DMS 273 (cell line): ENCODE measurements around the gene CCDC12.
"Not testable (repeated sequence)": the region's sequence is repeated elsewhere in the genome, so short reads cannot be mapped to it uniquely, and the experiment has no call there.

Source experiments
- DNase-seq: peaks from one replicate; lab custom pipeline; 2025; ENCODE audit not compliant: unreplicated experiment; lab: John Stamatoyannopoulos, UW

Gene CCDC12

DNA sequence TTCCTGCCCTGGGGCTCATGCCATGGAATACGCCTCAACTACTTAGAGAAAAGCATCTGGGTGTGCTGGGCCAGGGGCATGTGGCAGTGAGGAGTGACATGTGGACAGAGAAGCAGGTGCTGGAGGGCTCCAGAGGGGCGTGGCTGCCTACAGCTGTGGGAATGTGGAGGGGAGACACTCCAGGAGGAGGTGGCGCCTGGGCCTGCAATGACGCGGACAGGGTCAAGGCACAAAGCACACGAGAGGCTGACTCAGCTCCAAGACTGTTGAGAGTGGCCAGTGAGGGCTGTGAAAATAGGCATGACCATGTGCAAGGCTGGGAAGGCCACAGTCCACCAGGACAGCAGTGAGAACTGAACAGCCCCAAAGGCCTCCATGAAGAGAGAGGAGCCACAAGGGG is 50.5 kb downstream of the CCDC12 start:
- DNase-seq, result no peak

- DNase-seq, result no peak
Observed at GRCh38 chr3:46925585-46925934, 51.0 kb downstream of the CCDC12 start.

DNA sequence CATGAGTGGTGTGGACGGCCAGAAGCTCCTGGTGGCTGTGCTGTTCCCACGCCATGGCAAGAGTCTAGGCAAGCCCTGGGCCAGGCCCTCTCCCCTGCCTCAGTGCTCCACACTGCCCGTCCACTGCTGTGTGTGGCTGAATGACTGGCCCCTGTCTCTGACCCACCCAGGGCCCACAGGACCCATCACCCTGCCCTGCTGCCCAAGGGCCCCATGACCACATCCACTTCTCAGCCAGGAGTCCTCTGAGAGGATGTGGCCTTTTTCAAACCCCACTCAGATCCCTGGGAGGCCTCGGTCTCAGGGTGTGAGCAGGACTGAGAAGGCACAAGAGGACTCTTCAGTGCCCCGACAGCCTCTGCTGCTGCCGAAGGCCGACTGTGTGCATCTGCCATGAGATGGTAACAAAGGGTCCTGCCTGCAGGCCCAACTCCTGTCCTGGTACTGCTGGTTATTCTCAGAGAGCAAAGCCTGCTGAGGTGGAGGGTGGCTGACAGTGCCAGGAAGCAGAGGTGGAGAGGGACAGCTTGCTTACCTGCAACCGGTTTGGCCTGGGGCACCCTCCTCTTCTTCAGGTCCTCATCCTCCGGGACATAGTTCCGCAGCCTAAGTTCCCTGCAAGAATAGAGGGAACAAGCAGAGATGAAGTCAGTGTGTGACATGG is 51.5 kb downstream of the CCDC12 start:
- no peak for DNase-seq

DNA sequence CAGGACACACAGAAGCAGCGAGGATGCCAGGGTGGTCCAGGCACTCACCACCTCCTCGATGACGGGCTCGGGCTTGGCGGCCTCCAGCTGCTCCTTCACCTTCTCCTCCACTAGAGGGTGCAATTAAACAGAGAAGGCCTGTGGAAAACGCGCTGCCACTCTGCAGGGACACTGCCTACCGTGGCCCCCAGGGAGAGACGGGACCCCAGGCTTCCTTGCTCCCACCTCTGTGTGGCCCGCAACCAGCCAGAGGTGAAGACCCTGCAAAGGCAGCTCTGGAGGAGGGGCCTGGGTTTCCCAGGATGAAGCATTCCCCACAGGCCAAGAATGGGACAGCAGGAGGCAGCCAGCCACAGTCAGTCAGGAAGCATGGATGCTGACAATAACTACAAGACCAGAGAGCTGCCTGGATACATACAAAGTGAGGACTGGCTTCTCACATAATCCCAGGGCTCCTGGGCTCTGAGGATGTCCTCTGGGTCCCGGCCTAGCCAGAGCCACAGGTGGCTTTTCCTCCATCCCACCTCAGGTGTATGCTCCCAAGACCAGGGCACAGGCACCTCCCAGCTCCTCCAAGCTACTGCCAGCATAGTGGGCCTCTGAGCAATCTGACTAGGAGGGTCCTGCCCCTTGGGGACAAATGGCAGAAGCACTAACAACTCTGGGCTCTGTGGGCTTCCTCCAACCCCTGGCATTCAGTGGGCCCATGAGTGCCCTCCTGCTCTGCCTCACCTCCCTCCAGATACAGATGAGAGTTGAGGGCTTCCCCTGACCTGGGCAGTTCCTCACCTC is 52.8 kb downstream of the CCDC12 start:
- DNase-seq, result peak; percentile 41

DNA sequence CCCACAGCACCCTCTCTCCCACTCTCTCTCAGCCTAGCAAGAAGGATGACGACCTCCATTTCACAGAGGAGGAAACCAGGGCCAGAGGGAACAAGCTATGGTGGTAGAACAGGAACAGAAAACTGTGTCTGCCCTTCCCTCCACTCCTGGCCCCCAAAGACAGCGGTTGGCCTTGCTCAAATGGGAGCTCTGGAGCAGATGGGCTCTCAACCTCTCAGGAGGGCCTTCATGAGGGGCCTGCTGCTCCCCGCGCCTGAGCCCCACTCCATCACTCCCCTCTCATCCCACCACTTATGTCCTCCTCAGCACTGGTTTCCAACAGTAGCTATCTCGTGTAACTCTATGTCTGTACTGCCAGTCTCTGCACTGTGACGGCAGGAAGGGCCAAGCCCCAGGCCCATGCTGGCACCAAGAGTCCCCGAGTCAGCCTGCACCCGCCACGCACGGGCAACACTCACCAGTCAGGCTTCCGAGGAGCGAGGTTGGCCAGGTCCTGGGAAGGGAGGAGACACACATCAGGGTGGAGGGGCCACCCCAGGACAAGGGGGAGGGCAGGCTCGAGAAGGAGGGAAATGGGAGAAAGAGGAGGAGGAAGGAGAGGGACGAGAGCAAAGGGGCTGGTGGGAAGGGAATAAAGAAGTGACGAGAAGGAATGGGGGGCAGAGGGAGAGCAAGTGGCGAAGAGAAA is 53.5 kb downstream of the CCDC12 start:
- no peak for DNase-seq

DNA sequence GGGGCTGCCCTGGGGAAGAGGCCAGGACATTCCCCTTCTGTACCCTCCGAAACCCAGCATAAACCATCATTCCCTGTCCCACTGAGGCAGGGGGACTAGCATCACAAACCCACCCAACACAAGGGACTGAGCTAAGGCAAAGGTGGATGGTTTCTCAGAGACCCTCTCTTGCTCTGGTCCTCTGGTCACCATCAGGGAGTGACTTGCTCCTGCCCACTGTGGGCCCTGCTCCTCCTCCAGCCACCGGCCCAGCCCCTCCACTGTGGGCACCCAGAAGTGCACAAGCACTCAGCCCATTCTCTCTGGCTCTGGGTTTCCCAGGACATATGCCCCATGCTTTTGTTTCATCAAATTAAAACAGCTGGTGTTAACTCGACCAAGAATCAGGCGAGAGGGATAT is 54.1 kb downstream of the CCDC12 start:
- DNase-seq, result no peak

DNA sequence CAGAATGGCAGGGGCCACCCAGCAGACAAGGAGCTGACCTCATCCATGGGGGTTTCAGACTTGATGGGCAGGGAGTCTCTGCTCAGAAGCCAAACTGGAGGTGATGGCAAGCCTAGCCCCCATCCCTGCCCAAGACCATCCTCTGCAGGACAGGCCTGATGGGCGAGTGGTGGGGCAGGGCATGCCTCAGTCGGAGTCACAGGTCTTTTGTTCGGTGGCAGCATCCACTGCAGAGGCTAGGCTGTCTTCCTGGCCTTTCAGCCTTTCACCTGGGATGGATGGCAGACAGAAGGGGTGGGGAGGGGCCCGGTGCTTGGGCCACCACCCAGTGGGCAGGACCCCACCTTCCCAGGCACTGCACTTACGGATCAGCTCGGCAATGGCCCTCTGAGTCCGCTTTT is 54.7 kb downstream of the CCDC12 start:
- DNase-seq, result no peak

DNA sequence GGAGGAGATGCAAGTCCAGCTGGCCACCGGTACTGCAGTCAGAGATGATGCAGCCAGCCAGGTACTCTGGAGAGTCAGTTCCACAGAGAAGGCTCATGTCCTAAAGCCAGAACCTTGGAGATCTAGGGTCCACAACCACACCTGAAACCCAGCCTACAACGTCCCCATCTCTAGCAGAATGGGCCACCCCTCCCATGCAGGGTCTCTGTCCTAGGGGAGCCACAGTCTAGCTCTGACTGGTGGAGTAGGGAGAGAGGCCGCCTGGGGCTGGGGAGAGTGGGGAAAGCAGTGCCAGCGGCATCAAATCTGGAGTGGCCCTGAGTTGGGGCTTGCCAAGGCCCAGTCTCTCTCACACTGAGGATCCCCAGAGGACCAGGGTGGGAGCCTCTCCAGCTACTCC is 55.5 kb downstream of the CCDC12 start:
- DNase-seq, result no peak

DNA sequence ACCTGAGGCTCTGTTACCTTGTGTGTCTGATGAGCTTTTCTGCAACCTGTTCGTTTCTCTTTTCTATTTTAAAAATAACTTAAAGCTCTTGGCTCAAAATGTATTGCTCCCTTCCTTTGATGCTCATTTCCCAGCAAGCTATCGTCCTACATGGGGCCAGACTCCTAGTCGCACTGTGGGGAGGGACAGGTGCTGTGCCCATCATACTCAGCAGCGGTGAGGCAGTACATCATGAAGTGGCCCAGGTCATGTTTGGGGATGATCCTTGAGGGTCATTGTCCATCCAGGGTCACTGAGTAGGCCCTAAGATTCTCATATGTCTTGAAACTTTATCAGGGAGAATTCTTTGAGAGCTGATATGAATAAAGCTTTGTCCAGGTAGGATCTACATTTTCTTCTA is 57.9 kb downstream of the CCDC12 start:
- no peak for DNase-seq

- no peak for DNase-seq
Observed at GRCh38 chr3:46918202-46918601, 58.3 kb downstream of the CCDC12 start.

- no peak for DNase-seq
Observed at GRCh38 chr3:46917257-46917656, 59.3 kb downstream of the CCDC12 start.

- no peak for DNase-seq
Observed at GRCh38 chr3:46916799-46917198, 59.7 kb downstream of the CCDC12 start.

DNA sequence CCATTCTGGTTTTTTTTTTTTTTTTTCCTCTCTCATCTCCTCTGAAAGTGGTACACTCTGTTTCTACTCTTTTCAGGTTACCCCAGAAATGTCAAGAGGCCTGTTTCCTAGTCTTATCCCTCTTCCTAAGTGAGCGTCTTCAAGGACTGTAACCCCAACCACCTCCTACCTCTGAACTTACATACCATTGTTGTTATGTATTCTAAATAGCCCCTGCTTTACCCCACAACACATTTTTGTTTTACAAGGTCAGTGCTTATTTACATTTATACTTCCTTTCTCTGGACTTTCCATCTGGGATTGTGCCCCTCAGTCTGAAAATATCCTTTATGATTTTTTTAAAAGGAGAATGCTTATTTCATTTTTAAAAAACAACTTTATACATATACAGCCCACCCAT is 60.3 kb downstream of the CCDC12 start:
- no peak for DNase-seq

GRCh38 chr3:46915297-46915822 is 61.2 kb downstream of the CCDC12 start:
- DNase-seq, result no peak

GRCh38 chr3:46914849-46915248 is 61.7 kb downstream of the CCDC12 start:
- DNase-seq, result no peak

DNA sequence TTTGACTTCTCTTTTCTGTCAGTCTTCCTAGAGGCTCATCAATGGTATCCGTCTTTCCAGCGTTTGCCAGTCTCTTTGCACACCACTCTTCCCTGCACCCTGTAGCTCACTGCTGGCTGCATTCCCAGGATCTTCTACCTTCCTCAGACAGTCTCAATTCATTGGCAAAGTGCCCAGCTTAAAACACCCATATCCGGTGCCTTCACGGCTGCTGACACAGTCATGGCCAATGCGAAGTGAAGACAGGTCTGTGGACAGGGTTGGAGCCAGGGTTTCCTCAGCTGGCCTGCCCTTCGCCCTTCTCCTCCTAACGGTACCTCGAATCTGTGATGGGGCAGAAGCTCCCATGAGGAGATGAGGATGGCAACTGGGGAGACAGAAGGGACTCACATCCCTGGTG is 62.9 kb downstream of the CCDC12 start:
- DNase-seq, result peak; percentile 85

DNA sequence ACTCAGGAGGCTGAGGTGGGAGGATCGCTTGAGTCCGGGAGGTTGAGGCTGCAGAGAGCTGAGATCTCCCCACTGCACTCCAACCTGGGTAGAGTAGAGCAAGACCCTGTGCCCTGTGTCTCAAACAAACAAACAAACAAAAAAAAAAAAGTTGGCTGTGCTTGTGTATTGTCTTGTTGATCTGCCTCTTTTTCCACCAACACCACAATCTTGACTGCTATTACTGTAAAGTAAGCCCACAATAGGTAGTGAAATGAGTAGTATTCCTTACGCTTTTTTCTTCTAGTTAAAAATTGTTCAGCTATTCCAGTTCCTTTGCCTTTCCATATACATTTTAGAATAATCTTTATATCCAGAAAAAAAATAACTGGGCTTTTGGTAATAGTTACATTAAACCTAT is 63.6 kb downstream of the CCDC12 start:
- no peak for DNase-seq

DNA sequence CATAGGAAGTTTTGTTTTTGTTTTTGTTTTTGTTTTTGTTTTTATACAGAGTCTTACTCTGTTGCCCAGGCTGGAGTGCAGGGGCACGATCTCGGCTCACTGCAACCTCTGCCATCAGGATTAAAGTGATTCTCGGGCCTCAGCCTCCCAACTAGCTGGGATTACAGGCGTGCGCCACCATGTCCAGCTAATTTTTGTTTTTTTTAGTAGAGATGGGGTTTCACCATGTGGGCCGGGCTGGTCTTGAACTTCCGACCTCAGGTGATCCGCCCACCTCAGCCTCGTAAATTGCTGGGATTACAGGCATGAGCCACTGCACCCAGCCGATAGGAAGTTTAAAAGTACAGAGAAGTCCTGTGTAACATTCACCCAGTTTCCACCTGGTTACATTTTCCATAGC is 65.6 kb downstream of the CCDC12 start:
- DNase-seq, result not testable (repeated sequence)

GRCh38 chr3:46910166-46910760 is 66.3 kb downstream of the CCDC12 start:
- no peak for DNase-seq

GRCh38 chr3:46909535-46910161 is 66.9 kb downstream of the CCDC12 start:
- peak; percentile 88 for DNase-seq

DNA sequence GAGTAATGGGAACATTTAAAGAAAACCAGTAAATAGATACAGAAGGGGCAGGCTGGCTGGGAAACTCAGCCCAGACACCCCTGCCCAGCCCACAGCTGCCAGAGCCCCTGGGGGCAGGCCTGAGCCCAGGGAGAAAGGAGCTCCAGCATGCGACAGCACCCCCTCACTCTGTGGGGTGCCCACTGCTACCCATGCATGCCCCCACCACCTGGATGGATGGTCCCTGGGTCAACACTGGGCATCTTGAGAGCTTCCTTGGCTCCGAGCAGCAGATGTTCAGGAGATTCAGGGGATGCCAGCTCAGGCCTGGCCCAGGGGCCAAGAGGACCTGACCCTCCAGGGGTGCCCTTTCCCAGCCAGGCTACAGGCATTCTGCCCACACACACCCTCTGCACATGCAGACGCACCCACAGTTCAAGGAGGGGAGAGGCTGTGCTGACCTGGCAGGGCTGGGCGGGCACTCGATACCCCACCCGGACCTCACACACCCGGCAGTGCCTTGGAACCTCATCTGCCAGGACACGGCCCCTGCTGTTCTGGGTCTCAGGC is 67.5 kb downstream of the CCDC12 start:
- DNase-seq, result no peak
